IMR-90 (cell line): ENCODE results near the gene CTRB1. TPM values are rescaled to one million over a fixed set of nuclear protein-coding genes. Genes with fewer than 3 reads are reported as not detected.
"Not testable (repeated sequence)": the region's sequence is repeated elsewhere in the genome, so short reads cannot be mapped to it uniquely, and the experiment has no call there.

ENCODE experiments used
- ATAC-seq: fragments of 200-7000 bp; cut with Tn5 transposase; 2 replicates; pipeline ENCODE4 v1.9.1; 2020; ENCODE audit warnings: low read depth, mild to moderate bottlenecking, moderate library complexity
- BruUV-seq: library from RNA; stranded (reverse); fragments of 400-500 nt; replicated peaks from 2 replicates; lab custom pipeline; 2021; lab: Mats Ljungman, UMichigan
- CTCF ChIA-PET: fragments of 300-600 bp; formaldehyde crosslinking; extraction: SDS; loops from one replicate; lab custom pipeline; 2021; ENCODE audit warnings: antibody characterized with exemption; lab: Yijun Ruan, JAX
- POLR2A ChIA-PET: fragments of 300-600 bp; sonication (Branson Sonifier 250); formaldehyde crosslinking; loops from one replicate; lab custom pipeline; 2022; ENCODE audit warnings: antibody characterized with exemption; ENCODE audit not compliant: unreplicated experiment; lab: Charles Lee
- DNase-seq: peaks from one replicate; pipeline ENCODE4 v3.0.0; 2013
- H2AFZ ChIP-seq: replicated peaks from 2 replicates; pipeline ENCODE3; 2013; ENCODE audit warnings: low read length, mild to moderate bottlenecking; ENCODE audit not compliant: poor library complexity
- H2AK5ac ChIP-seq: 2 replicates; pipeline ENCODE4 v1.6.1; 2013; ENCODE audit warnings: low read depth, low read length, inconsistent platforms
- H2AK9ac ChIP-seq: replicated peaks from 2 replicates; pipeline ENCODE3; 2013; ENCODE audit warnings: mild to moderate bottlenecking, low read depth, low read length, moderate library complexity; ENCODE audit not compliant: poor library complexity
- H2BK120ac ChIP-seq: 2 replicates; pipeline ENCODE4 v1.6.1; 2013; ENCODE audit warnings: low read depth, low read length, inconsistent platforms
- H2BK15ac ChIP-seq: 3 replicates; pipeline ENCODE4 v1.6.1; 2013; ENCODE audit warnings: low read depth, low read length, inconsistent platforms
- H2BK20ac ChIP-seq: 2 replicates; pipeline ENCODE4 v1.6.1; 2013; ENCODE audit warnings: low read depth, mild to moderate bottlenecking, inconsistent platforms, low read length, moderate library complexity
- H2BK5ac ChIP-seq: 2 replicates; pipeline ENCODE4 v1.6.1; 2013; ENCODE audit warnings: mild to moderate bottlenecking, low read depth, low read length, inconsistent platforms; ENCODE audit not compliant: poor library complexity, severe bottlenecking
- H3K14ac ChIP-seq: replicated peaks from 2 replicates; pipeline ENCODE4 v1.6.1; 2013; ENCODE audit warnings: low read depth, low read length, inconsistent platforms
- H3K18ac ChIP-seq: 2 replicates; pipeline ENCODE4 v1.6.1; 2013; ENCODE audit warnings: low read depth, low read length, control low read depth
- H3K23ac ChIP-seq: 2 replicates; pipeline ENCODE4 v1.6.1; 2013; ENCODE audit warnings: low read depth, low read length, inconsistent platforms
- H3K27ac ChIP-seq: 2 replicates; pipeline ENCODE4 v1.5.1; 2013; ENCODE audit warnings: mild to moderate bottlenecking, control low read depth, low read length; ENCODE audit not compliant: insufficient read depth
- H3K27me3 ChIP-seq: 2 replicates; pipeline ENCODE4 v1.6.1; 2013; ENCODE audit warnings: low read length; ENCODE audit not compliant: control insufficient read depth, insufficient read depth
- H3K36me3 ChIP-seq: 2 replicates; pipeline ENCODE4 v1.6.1; 2013; ENCODE audit warnings: low read length, mixed read lengths; ENCODE audit not compliant: control insufficient read depth, insufficient read depth
- H3K4ac ChIP-seq: 2 replicates; pipeline ENCODE4 v1.6.1; 2013; ENCODE audit warnings: low read depth, low read length, inconsistent platforms
- H3K4me1 ChIP-seq: 2 replicates; pipeline ENCODE4 v1.6.1; 2013; ENCODE audit warnings: low read length, mixed read lengths; ENCODE audit not compliant: control insufficient read depth, insufficient read depth
- H3K4me2 ChIP-seq: 2 replicates; pipeline ENCODE4 v1.6.1; 2013; ENCODE audit warnings: low read depth, mild to moderate bottlenecking, control low read depth, low read length, moderate library complexity
- H3K4me3 ChIP-seq: 2 replicates; pipeline ENCODE4 v1.5.1; 2013; ENCODE audit warnings: low read depth, mild to moderate bottlenecking, control low read depth, low read length, moderate library complexity; ENCODE audit not compliant: insufficient read depth
- H3K56ac ChIP-seq: 2 replicates; pipeline ENCODE4 v1.6.1; 2013; ENCODE audit warnings: low read length, inconsistent platforms; ENCODE audit not compliant: insufficient read depth; ENCODE audit errors: extremely low read depth
- H3K79me1 ChIP-seq, 2 experiments: 2 replicates each; pipeline ENCODE4 v1.6.1; 2013; ENCODE audit warnings: low read length in 2 of 2, inconsistent platforms in 1 of 2, low read depth in 1 of 2
- H3K9ac ChIP-seq: 2 replicates; pipeline ENCODE4 v1.6.1; 2013; ENCODE audit warnings: low read depth, low read length, control low read depth
- H3K9me1 ChIP-seq: 2 replicates; pipeline ENCODE4 v1.6.1; 2013; ENCODE audit warnings: low read length, inconsistent platforms; ENCODE audit not compliant: insufficient read depth
- H3K9me3 ChIP-seq: 2 replicates; pipeline ENCODE4 v1.6.1; 2013; ENCODE audit warnings: low read length; ENCODE audit not compliant: control insufficient read depth, insufficient read depth
- H4K20me1 ChIP-seq: 2 replicates; pipeline ENCODE4 v1.6.1; 2013; ENCODE audit warnings: low read length, inconsistent platforms; ENCODE audit not compliant: insufficient read depth
- H4K5ac ChIP-seq: 2 replicates; pipeline ENCODE4 v1.6.1; 2013; ENCODE audit warnings: mild to moderate bottlenecking, low read depth, low read length, control low read depth
- H4K8ac ChIP-seq, 2 experiments: 2 replicates each; pipeline ENCODE4 v1.6.1; 2013; ENCODE audit warnings: low read depth in 2 of 2, low read length in 2 of 2, control low read depth in 1 of 2, inconsistent platforms in 1 of 2
- H4K91ac ChIP-seq: 2 replicates; pipeline ENCODE4 v1.6.1; 2013; ENCODE audit warnings: low read depth, low read length, inconsistent platforms; ENCODE audit not compliant: insufficient read depth
- WGBS, 2 experiments: methylation state at CpG; one replicate each; pipeline versions ENCODE4 v1.1.5 to v1.1.7; 2013; ENCODE audit warnings: missing lambda C conversion rate in 2 of 2; ENCODE audit not compliant: insufficient read length in 1 of 2; ENCODE audit errors: extremely low coverage in 2 of 2; 5-methylcytosine and 5-hydroxymethylcytosine counted together
- dilution Hi-C: fragments of 300-500 bp; cut with HindIII; formaldehyde crosslinking; loops from one replicate; pipeline ENCODE4 v1.14.3; 2018; ENCODE audit warnings: low sequenced_read_pairs; ENCODE audit not compliant: unreplicated experiment
- in situ Hi-C: fragments of 300-500 bp; cut with MboI; formaldehyde crosslinking; loops from 3 replicates; pipeline ENCODE4 v1.14.3; 2019; ENCODE audit warnings: low sequenced_read_pairs, inconsistent platforms, mixed read lengths
- intact Hi-C: fragments of 100-400 bp; cut with micrococcal nuclease; formaldehyde crosslinking; loops from 2 replicates; pipeline ENCODE4 v1.10.0; 2022
- polyA plus RNA-seq, 3 experiments: library from polyadenylated mRNA; depleted of rRNA; stranded (reverse); fragments of >200 nt; gene quantifications; 2 replicates each; pipeline ENCODE4 v1.2.3, GENCODE V29; 2012; ENCODE audit warnings: low replicate concordance in 1 of 3
- total RNA-seq: library from RNA; depleted of rRNA; stranded (reverse); fragments of >200 nt; gene quantifications from 2 replicates; pipeline ENCODE4 v1.2.3, GENCODE V29; 2012

CTRB1 gene
- total and polyA plus RNA-seq, 2 of the 4 experiments (the other 2 are of a cell fraction), result not detected

DNA sequence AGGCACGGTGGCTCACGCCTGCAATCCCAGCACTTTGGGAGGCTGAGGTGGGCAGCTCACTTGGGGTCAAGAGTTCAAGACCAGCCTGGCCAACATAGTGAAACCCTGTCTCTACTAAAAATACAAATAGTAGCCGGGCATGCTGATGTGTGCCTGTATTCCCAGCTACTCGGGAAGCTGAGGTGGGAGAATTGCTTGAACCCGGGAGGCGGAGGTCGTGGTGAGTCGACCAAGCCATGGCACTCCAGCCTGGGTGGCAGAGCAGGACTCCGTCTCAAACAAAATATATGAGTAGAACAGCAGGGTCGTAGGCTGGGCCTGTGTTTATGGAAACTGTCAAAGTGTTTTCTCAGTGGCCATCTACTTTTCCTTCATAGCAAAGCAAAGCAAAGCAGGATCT lies 7.5 kb upstream of the CTRB1 start:
- H2BK5ac ChIP-seq, H4K8ac ChIP-seq, H2BK20ac ChIP-seq, H3K14ac ChIP-seq, H3K9me3 ChIP-seq, H3K9me1 ChIP-seq, H3K79me1 ChIP-seq, H3K27me3 ChIP-seq, H4K20me1 ChIP-seq, H4K91ac ChIP-seq, H2BK120ac ChIP-seq, H3K4me2 ChIP-seq, DNase-seq, H3K4me1 ChIP-seq, H3K9ac ChIP-seq, BruUV-seq, H3K27ac ChIP-seq, ATAC-seq, H2BK15ac ChIP-seq, intact Hi-C loops, H2AK5ac ChIP-seq, POLR2A ChIA-PET, CTCF ChIA-PET, H3K18ac ChIP-seq, H3K4ac ChIP-seq, H2AK9ac ChIP-seq, H2AFZ ChIP-seq, H4K5ac ChIP-seq, H3K56ac ChIP-seq, H3K4me3 ChIP-seq, H3K23ac ChIP-seq, dilution Hi-C loops, H3K36me3 ChIP-seq: not testable (repeated sequence)
- in situ Hi-C loops, result loop anchor here (25.0 kb wide), 2 partner anchors 376 to 551 kb away; no protein-coding TSS in a partner anchor
- no CpG with 5 or more reads among the region's 10 CpGs for WGBS, 2 experiments
